NCI-H2227 treated with DMSO at 0.1 percent for 48 hours (cell line): ENCODE results near the gene NHS.

Experiments
- DNase-seq: peaks from one replicate; lab custom pipeline; 2025; lab: John Stamatoyannopoulos, UW

NHS gene

DNA sequence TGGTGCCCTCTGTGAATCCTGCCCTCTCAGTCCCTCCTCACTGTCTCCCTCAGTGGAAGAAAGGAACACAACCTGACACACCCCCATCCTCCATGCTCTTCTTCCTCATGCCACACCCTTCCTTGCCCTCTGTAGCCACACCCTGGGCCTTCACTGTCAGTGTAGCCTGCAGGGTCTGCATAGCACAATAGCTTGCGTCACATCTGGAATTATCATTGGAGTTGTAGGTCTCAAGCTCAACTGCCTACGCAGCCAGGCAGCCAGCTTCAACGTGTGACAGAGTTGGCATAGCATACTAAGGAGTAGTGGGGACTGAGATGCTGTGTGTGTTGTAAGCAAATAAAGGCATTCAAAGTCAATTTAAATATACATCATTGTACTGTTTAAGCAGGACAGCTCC is 248.8 kb downstream of the NHS start:
- no peak for DNase-seq

DNA sequence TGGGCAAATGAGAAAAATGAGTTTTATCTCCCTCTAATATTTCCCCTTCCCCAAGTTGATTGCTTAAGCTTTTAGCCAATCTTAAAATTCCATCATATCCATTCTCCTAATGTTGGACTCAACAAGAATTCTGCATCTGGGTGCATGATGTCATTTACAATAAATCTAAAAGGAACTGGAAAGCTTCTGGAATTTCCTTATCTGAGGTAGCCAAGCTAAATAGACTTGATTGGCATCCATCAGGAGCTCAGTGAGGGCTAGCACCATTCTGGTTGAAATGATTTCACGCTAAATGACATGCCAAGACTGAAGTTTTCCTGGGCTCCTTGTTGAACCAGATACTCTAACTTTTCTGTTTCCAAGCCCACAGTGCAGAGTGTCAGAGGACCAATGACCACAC is 252.0 kb downstream of the NHS start:
- DNase-seq, result no peak

DNA sequence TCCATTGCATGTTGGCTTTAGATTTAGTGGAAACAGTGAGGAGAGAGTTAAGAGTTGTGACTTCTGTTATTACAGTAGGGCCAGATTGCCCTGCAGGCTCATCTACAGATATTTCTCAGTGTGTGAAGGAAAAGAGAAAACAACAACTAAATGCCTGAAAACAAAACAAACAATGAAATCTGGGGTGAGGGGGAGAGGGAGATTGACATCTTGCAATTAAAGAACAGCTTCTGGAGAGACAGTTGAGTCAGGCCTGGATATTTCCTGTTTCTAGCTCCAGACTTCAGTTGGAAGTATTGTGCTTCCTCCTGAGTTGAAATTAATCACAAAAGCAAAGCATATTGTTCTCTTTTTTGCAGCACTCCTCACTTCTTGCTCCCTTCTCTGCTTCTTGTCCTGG is 254.0 kb downstream of the NHS start:
- DNase-seq, result no peak

DNA sequence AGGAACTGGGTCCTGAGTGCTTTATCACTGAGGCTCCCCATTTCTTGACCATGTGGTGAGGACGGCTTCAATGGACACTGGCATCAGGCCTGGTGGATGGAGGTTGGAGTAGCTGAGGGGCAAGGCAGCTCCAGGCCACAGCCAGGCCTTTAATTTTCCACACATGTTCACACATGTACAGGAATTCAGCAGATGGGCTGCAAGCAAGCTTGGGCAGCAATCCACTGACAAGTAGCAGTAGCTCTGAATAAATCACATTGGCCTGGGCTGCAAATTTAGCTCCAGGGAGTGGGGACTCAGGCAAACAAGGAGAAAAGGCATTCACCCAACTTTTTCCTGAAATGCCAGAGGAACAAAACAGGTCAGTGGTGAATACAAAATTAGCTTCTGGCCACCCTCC is 254.5 kb downstream of the NHS start:
- DNase-seq, result no peak

DNA sequence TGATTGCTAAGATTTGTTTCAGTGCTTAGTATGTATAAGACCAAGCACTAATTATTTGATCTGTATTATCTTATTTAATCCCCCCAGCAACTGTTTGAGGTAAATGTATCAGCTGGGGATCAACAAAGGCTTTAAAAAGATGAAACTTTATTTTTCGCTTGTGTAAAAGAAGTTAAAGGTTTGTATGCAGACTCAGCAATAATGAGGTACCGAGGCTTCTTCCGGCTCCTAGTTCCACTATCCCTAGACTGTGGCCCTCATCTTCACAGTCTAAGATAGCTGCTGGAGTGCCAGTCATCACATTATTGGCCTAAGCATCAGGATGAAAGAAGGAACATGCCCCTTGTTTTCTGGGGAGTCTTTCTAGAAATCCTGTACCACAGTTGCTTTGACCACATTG is 256.6 kb downstream of the NHS start:
- DNase-seq, result no peak

DNA sequence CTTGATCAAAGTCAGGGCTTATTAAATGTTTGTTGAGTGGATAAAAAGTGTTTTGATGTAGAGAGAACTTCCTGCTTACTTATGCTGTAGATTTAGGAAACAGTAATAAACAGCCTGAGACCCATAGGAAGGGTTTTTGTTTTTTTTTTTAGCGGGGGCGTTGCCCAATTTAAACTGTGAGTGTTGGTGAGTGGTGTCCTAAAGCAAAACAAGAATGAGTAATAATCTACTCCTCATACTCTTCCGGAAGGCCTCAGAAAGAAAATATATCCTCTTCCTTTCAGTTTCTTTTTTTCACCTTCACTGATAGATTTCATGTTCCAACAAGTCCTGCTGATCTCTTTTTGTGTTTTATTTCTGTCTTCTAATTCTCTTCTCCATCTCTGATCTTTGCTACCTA is 257.9 kb downstream of the NHS start:
- no peak for DNase-seq

DNA sequence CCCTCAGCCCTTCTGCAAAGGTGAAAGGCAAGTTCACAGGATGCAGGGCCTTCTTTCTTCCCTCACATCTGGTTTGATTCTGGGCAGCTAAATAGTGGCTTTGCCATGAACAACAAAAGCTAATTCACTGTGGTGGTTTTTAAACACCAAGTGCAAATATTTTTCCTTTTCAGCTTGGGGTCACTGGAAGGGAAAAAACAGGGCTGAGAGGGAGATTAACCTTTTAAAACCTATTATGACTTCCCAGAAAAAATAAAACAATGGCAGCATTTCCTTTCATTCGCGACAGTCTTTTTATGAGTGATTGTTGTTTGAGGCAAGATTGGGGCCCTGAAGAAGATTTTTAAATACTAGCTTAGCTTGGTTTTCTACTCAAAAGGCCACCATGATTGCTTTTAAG is 258.5 kb downstream of the NHS start:
- no peak for DNase-seq

DNA sequence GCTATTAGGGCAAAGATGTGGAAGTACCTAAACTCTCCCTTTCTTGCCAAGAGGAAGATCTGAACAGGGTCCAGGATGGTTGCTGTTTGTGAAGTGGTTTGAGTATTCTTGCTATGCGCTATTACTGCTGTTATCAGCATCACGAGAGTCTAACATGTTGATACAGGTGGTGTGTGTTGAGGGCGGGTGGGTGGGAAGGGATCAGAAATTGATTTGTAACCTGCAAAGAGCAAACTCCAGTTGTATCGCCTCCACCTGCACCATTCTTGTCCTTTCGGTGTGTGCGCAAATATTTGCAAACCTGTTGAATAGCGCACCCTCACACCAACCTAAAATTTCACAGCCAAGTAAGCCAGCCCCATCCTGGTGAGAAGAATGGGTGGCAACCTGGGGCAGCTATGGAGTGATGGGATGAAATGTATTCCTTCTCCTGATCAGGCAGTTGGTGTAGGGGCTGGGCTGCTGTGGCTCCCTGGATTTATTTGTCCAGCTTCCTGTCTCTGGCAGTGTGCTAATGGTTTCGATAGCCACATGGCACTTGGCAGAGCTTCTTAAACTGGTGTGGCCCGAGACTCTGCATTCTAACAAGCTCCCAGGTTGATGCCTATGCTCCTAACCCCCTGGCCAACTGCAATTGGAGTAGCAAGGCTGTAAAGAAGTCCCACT is 259.7 kb downstream of the NHS start:
- no peak for DNase-seq

DNA sequence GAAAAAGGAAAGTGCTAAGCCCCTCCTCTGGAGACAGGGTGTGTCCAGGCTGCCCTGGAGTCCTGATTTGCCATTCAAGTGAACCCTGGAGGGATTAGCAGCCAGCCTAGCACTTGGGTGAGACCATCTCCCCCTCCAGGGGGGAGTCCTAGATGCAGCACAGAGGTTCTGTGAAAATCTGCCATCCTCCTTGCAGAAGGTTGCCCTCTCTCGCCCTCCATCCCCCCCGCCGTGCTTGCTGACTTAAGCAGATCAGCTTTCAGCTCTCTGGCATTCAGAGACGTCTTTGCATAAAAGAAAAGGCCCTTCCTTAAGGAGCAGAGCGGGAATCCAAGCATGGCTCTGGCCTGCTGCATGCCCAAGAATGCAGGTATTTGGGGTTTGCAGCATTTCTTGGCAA is 260.2 kb downstream of the NHS start:
- DNase-seq, result peak; percentile 25

DNA sequence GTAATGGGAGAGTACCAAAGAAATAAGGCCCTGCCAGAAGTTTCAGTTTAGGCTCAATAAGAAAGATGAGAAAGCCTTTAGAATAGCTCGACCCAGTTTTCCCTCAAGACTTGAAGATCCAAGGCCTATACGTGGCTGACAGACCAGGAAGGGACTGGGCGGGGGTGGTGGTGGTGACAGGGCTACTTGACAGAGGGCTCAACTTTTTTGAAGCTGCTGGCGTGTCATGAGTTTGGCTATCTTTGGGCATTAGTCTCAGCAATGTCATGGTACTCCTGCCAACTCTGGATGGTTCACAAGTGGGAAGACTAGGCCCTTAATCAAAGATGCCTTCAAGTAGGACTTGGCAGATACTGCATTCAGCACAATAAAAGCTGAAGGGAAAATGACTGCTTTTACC is 262.2 kb downstream of the NHS start:
- no peak for DNase-seq

DNA sequence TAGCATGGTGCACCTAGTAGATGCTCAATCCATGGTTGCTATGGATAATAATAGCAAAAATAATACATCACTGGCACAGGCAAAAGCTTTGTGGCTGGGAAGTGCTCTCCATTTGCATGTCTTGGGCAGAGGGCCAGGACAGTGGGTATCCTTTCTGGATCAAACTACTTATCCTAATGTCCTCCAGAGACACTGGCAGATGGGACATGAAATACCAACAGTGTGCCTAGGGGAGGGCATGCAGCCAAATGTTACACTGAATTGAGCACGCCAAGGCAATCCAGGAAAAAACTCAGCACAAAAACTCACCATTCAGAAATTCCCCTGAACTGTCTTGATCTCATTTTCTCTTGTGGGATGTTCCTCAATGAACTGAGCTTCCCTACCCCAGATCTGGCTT is 263.7 kb downstream of the NHS start:
- no peak for DNase-seq

DNA sequence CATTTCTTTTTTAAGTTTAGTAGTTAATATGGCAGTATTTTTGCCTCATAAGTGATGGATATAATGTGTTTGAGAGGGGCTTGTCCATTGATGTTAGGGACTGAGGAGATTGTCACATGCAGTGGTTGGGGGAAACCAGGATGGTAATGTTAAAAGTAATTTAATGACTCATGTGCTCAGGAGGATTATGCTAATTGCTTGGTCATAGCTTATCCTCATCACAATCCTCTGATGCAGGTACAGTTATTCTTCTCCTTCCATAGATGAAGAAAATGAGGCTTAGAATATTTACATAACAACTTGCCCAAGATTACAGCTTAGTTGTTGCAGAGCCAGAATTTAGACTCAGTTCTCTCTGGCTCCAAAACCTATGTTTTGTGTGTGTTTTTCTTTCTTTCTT is 267.9 kb downstream of the NHS start:
- no peak for DNase-seq

DNA sequence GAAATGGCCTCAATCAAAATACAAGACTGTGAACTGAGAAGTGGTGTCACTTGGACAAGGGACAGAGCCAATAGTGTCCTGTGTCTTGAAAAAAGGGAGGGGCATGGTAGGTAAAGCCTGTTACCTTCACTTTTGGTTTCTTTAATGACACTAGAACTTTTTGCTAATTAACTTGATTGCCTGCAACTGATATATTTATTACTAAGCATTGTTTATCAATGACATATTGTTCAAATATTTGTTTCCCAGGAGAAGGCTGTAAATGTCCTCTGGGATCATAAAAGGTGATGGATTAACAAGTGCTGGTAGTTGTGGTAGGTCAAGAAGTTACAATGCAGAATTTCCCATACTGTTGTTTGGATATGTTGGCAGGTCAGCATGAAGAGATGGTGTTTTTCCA is 268.5 kb downstream of the NHS start:
- no peak for DNase-seq

DNA sequence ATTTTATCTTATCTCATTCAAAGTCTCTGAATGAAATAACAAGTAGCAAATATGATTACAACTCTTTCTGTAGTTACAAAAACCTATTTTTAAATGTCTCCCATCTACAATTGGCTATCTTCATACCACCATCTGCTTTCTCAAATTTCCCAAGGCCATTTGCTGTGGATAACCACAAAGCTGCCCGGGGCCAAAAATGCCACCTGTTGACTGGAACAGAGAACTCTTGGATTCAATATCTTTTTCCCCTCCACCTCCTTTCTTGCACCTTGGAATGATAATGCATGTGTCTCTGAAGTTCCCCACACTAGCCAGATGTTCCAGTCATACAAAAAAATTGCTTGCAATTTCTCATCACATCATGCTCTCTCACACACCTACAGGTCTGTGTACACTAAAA is 269.0 kb downstream of the NHS start:
- no peak for DNase-seq

DNA sequence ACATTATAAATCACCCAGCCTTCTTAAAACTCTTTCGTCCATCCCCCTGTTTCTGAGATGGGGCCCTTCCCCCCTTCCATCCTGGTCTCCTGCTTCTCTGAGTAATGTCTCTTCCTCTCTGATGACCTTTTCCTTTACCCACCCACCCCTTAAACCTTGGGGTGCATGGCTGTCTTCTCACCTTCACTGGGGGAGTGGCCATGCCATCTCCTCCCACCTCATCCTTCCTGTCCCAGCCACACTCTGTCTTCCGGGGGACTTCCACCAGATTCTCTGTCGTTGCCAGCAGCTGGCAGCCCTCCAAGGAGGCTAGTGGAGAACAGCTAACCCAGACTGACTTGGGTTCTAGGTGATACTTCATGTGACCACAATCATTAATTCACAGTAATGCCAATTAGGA is 279.1 kb downstream of the NHS start:
- DNase-seq, result no peak

DNA sequence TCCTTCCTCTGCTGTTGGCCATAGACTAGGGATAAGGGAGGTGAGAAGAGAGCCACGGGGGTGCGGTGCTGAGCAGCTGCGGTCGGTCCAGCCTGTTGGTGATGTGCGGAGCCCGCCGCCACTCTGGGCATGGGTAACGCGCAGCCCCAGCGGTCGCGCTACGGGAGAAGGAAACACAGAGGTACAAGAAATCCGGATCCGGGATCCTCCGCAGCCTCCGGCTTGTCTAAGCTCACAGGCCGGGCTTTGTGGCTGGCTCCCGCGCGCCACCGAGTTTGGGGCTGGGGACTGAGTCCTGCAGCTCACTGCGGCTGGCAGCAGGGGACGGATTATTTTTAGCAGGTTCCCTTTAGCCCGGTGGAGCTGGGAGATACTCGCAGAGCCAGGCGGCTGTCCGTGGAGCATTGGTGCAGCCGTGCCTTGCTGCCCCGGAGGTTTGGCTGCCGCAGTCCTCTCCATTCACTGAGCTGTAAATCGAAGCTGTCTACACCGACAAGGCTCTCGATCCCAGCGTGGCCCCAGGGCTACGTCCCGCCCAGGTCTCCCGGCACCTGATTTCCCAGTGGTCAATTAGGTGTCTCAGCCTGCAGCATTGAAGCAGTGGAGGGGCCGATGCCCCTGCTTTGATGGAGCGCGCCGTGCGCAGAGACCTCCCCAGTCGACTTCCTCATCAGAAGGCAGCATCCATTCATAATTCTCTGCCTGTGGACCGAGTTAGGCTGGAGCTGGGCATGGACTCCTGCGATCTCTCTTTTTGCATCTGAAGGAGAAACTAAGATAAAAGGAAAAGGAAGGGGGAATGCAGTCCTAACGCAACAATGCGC is 280.4 kb downstream of the NHS start:
- no peak for DNase-seq

DNA sequence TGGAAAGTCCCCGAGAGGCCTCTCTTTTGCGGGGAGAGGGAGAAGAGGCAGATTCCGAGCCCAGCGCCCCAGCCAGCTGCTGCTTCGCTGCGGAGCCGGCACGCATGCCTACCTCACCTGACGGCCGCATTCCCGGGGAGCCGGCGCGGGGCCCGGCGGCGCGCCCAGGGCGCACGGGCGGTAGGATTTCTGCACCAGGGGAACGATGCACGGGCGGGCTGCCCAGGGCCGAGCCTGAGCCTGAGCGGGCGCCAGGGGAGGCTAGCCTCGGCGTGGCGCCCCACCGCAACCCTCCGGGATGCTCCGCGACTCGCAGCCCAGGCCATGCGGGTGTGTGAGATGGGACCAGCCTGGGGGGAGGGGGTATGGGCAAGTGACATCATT is 281.0 kb downstream of the NHS start:
- no peak for DNase-seq

DNA sequence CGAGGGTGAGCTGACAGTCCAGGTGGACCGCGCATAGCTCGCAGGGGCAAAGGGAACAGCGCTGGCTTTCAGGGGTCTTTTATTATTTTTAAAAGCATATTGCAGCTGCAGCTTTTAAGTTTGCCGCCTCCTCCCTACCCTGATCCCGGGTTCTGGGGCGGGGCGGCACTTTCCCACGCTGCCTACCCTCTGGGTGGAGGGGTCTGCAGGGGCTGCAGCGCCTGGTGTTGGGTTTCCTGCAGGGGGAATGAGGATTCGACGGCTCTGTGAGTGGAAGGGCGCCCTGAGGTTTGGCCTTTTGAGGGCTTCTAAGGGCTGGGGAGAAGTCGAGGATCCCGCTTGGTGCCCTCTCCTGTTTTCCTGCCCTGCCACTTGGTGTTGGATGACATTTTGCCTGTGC is 281.6 kb downstream of the NHS start:
- no peak for DNase-seq

DNA sequence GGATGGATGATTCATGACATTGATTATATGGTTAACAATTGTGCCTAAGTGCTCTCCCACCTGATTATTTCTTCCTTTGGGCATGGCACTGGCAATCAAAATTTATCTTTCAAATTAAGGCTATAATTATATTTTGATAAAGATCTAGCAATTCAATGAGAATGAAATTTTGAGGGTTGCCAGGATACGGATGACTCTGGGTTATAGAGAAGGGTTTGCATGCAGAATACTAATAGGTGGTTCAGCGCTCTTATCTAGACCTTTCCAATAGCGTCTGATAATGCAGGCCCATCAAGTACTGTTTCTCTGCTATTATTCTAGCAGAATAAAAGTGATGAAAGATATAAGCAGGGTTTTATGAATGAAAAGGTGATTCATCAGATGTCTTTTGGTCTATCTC is 287.4 kb downstream of the NHS start:
- no peak for DNase-seq

DNA sequence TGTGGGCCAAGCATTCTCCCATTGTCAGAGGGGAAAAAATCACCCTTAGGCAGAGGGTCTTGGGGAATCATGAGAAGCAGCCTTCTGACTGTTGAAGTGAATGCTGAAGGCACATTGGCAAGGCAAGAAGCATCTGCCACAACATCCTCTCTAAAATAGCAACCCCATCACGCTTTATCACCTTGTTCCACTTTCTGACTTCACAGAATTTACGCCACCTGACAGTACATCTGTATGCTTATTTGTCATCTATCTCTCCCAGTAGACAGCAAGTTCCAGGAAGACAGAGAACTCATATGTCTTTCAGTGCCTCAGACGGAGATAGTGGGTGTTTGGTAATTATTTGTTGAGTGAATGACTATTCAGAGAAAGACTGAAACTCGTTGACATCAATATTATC is 293.9 kb downstream of the NHS start:
- DNase-seq, result no peak

DNA sequence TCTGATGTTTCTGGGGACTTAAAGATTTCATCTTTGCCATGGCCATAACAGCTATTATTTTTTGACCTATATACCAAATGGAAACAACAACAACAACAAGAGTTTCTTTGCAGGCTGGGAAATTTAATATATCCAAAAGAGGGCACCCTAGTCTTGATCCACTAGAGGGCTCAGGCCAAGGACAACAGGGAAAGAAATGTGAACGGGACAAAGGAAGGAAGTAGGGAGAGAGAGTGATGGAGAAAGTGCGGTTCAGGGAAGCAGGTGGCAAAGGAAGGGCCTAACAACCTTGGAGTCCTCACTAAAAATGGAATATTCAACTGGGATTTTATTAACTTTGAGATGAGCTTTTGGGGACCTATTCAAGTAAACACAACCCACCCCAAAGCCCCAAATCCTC is 294.5 kb downstream of the NHS start:
- DNase-seq, result no peak

DNA sequence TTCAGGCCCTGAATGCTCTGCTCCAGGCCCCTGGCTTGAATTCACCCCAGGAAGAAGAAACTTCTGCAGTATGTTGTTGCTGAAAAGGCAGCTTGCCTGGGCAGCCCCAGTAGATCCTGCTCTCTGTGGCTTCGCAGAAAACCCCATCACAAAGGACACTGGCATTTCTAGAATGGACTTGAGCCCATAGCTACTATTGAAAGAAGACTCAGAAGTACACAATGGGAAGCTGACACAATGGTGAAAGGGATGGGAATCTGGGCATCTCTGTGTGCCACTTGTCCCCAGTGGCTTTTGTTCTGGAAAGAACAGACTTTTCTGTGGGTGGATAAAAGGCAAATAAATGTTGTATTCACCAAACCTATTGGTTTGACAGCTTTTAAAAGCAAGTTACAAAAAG is 294.9 kb downstream of the NHS start:
- DNase-seq, result no peak

DNA sequence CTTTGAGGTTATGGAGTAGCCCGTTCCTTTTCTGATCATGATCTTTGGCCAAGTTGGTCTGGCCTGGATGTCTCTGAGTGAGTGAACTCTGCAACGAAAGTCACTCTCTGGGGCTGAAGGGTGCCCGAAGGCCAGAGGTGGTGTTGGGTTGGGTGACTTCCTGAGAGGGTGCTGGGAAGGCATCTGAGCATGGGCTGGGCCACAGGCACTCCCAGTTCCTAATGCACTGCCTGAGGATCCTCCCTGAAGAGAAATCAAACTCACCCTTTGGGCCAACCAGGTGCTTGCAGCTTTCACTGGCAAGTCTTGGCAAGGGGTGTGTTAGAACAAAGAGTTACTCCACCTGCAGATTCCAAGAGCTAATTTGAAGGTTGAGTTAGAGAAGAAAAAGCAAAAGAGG is 295.9 kb downstream of the NHS start:
- DNase-seq, result no peak

DNA sequence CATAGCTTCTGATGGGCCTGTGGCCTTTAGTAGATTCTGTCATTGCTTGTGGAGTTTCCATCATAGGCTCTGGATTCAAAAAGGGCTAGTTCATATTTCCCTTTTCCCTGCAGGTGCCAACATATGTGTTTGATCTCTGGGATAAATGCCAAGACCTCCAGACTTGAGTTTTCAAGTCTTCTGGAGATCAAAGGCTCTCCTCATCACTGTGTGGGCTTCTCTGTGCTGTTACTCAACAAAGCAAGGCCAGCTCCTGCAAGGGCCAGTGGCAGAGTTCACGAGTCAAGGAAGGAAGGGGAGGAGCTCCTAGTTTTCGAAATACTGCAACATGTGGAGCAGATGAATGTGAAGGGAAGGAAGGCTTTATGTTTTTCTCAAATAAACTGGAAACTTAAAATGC is 299.6 kb downstream of the NHS start:
- DNase-seq, result no peak
